IPS-11a (cell line): Measurements from ENCODE around the gene MYH7B.

Source experiments
- H3K4me3 ChIP-seq: one replicate; pipeline ENCODE4 v1.5.1; 2013; ENCODE audit warnings: low read depth, low read length, control low read depth

Gene MYH7B

DNA sequence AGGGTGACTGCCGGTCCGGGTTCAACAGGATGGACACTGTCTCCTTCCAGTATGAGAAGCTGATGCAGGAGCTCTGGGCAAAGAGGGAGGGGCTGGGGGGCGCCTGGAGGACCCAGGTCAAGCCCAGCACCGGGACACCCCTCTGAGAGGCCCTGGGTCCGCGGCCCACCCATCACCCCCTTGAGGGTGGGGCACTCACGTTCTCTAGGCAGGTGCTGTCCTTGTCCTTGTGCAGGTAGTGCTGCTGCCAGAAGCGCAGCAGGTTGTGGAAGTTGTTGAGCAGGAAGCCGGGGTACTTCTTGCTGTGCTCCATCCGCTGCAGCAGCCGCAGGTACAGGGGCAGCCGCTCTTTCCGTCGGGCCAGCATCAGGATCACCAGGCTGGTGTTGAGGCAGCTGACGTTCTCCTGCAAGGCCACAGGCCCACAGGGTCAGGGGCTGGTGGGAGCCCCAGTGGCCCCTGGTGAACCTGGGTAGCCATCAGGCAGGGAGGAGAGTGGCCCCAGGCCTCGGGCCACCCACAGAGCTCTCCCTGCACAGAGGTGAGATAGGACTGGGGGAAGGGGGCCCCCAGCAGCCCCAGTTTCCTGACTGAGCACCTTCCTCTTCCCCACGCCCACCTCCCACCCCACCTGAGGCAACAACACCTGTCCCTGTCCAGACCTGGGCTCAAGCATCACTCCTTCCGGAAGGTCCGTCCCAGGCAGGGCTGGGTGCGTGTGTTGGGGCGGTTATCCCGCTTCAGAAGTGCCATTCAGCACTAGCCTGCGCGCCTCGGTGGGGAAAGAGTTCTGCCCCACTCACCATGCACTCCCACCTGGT is 47.8 kb downstream of the MYH7B start:
- H3K4me3 ChIP-seq, result no peak overlapping the region

GRCh38 chr20:35004051-35004725 is 48.5 kb downstream of the MYH7B start:
- H3K4me3 ChIP-seq, result no peak overlapping the region

DNA sequence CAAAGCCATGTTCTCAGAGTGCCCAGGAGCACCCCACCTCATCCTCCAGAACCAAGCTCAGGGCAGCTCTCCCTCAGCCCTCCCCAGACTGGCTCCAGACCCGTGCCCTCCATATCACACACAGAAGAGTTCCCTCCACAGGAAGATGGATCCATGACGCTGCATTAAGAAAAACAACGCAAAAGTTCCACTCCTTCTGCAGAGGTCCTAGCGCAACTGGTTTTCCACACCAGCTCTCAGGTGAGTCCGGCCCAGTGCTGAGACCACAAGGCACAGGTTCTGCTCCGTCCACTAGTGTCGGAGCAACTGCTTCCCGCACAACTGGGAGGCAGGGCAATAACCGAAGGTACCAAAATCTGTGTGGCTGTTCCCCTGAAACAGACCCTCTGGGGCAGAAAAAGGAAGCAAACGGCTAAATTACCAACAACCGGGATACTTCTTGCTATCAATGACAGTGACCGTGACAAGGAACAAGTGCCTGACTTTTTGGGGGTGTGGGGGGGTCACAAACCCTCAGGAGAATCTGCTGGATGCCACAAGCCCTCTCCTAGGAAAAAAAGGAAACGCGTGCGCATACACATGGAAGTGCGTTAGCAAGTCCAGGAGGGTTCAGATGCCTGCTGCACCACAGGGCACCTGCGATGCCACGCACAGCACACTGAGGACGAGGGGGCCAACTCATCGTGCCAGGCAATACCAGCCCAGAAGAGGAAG is 49.2 kb downstream of the MYH7B start:
- no peak overlapping the region for H3K4me3 ChIP-seq
